Ovary (tissue), 9 donors: ENCODE data around the gene F8. TPM values are rescaled to one million over a fixed set of nuclear protein-coding genes. Genes with fewer than 3 reads are reported as not detected.
"Not testable (repeated sequence)": the region's sequence is repeated elsewhere in the genome, so short reads cannot be mapped to it uniquely, and the experiment has no call there.

ENCODE experiments used
- DNase-seq, 5 donors: peaks; one replicate each; pipeline ENCODE4 v3.0.0-alpha.2; 2019 to 2020
- H3K27ac ChIP-seq, 2 donors: fragments of 200-600 bp; one replicate each; pipeline versions ENCODE4 v1.5.1 to v1.8.0; 2019 to 2022
- H3K27me3 ChIP-seq: fragments of 200-600 bp; one replicate; pipeline ENCODE4 v1.8.0; 2022
- H3K36me3 ChIP-seq: fragments of 200-600 bp; sonication (generic); one replicate; pipeline ENCODE4 v1.5.1; 2019
- H3K4me1 ChIP-seq: one replicate; pipeline ENCODE4 v1.8.1; 2013; ENCODE audit warnings: mild to moderate bottlenecking, moderate library complexity; ENCODE audit not compliant: insufficient read depth
- H3K4me3 ChIP-seq: fragments of 200-600 bp; sonication (generic); one replicate; pipeline ENCODE4 v1.5.1; 2017
- H3K9me3 ChIP-seq, 2 donors: fragments of 200-600 bp in 1 of 2; sonication (generic) in 1 of 2; one replicate each; pipeline versions ENCODE4 v1.5.1 to v1.8.1; 2013 to 2019; ENCODE audit warnings: mild to moderate bottlenecking in 1 of 2, moderate library complexity in 1 of 2
- EP300 ChIP-seq: sonication (generic); formaldehyde crosslinking; IDR thresholded peaks from one replicate; pipeline ENCODE4 v1.6.1; 2017; ENCODE audit warnings: antibody characterized with exemption
- POLR2A ChIP-seq: fragments of 450-650 bp; IDR thresholded peaks from one replicate; pipeline ENCODE4 v1.6.1; 2017; ENCODE audit warnings: antibody characterized with exemption, mild to moderate bottlenecking, moderate library complexity
- WGBS, 3 donors: extraction: QIAGEN DNeasy Blood & Tissue Kit in 1 of 3; methylation state at CpG; one replicate each; pipeline versions ENCODE4 v1.1.5 to v1.1.7; 2013 to 2017; 5-methylcytosine and 5-hydroxymethylcytosine counted together
- intact Hi-C, 4 donors: fragments of 100-400 bp; cut with DNase I; formaldehyde crosslinking; loops; one replicate each; pipeline versions ENCODE4 v1.11.0 to v1.15.1; 2022 to 2023
- polyA plus RNA-seq, 2 donors: library from polyadenylated mRNA; stranded (reverse); fragments of 200-250 nt in 1 of 2; fragments of 350-450 nt in 1 of 2; fragmentation: Illumina TruSeq in 1 of 2; extraction: RNeasy Lipid Tissue Mini Kit (QIAGEN cat#74804) in 1 of 2; gene quantifications; one replicate each; pipeline ENCODE4 v1.2.3, GENCODE V29; 2013 to 2014
- total RNA-seq, 7 donors: library from RNA; depleted of rRNA in 2 of 7; stranded (reverse); fragments of >200 nt in 2 of 7; fragmentation: NEBNext Ultra II Directional in 3 of 7; extraction: Animal tissue kit (Norgen Biotek cat#: 25700) in 3 of 7; gene quantifications; one replicate each; pipeline versions ENCODE4 v1.1.0 to v1.2.4, GENCODE V29; 2016 to 2023
- TF ChIP-seq, protein P1 (sequence below), 3 donors: fragments of 450-650 bp in 2 of 3; fragments of 200-600 bp in 1 of 3; IDR thresholded peaks; one replicate each; pipeline versions ENCODE4 v1.5.1 to v1.8.0; 2016 to 2022; ENCODE audit warnings: antibody characterized with exemption in 3 of 3, mild to moderate bottlenecking in 1 of 3
- donor health status: DM: no; HTN: no; CAD: no; lungs with moderate emphysema.
- donor health status: DM: no; HTN: no; CAD: no.
- donor health status: Bipolar disorder and iron deficiency.
- donor health status: DM: yes; HTN: yes; CAD: no.
- donor health status: DM: no; HTN: no; CAD: no.
- donor health status: DM: yes; HTN: yes; CAD: no.

The F8 gene
- total and polyA plus RNA-seq, 9 donors = 15.3 to 77.5 (median 22.2) TPM

- TF ChIP-seq, protein P1, sequence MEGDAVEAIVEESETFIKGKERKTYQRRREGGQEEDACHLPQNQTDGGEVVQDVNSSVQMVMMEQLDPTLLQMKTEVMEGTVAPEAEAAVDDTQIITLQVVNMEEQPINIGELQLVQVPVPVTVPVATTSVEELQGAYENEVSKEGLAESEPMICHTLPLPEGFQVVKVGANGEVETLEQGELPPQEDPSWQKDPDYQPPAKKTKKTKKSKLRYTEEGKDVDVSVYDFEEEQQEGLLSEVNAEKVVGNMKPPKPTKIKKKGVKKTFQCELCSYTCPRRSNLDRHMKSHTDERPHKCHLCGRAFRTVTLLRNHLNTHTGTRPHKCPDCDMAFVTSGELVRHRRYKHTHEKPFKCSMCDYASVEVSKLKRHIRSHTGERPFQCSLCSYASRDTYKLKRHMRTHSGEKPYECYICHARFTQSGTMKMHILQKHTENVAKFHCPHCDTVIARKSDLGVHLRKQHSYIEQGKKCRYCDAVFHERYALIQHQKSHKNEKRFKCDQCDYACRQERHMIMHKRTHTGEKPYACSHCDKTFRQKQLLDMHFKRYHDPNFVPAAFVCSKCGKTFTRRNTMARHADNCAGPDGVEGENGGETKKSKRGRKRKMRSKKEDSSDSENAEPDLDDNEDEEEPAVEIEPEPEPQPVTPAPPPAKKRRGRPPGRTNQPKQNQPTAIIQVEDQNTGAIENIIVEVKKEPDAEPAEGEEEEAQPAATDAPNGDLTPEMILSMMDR (IDR thresholded peaks at IDR 0.05) = no peak
- TF ChIP-seq EP300 (no peak), POLR2A (no peak)
- Histone ChIP-seq H3K36me3 (no peaks in the 10 kb centered on the region), H3K27ac (no peak overlapping the region), H3K9me3 (no peaks in the 10 kb centered on the region), H3K4me3 (no peak overlapping the region), H3K27me3 (no peaks in the 10 kb centered on the region), H3K4me1 (no peaks in the 10 kb centered on the region)
- DNase-seq = no peak
- 39 to 45% (median 43%) methylated on average over 2 of the region's 2 CpGs for WGBS, 3 donors
- intact Hi-C loops = no loop called here
Measured at GRCh38 chrX:154968353-154968752, 54.2 kb downstream of the F8 start.

- Histone ChIP-seq H3K9me3 (no peaks in the 10 kb centered on the region), H3K36me3 (no peaks in the 10 kb centered on the region)
- intact Hi-C loops = no loop called here
Measured at GRCh38 chrX:154967603-154968002, 54.9 kb downstream of the F8 start.

DNA sequence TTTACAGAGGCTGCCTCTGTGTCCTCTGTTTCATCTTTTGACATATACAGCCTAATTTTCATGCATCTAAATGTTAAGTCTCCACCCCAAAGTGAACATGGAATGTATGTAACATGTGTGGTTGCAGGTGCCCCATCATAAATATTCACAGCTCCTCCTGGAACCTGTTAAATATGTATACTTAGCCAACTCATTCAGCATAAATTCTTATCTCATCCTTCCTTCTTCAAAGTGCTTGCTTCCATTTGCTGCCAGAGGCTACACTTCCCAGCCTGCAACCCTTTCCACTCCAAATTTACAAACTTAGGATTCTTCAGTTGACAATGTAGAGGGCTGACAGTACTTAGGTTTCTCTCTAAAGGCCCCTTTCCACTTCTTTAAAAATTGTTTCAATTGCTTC is 60.6 kb downstream of the F8 start:
- no peaks in the 10 kb centered on the region for H3K4me1 ChIP-seq
- H3K4me3 ChIP-seq = no peak overlapping the region
- no peak for DNase-seq
- H3K9me3 ChIP-seq = no peaks in the 10 kb centered on the region
- intact Hi-C loops = no loop called here
- no peak overlapping the region for H3K27ac ChIP-seq
- no peaks in the 10 kb centered on the region for H3K36me3 ChIP-seq
- TF ChIP-seq POLR2A (no peak), EP300 (no peak)
- TF ChIP-seq, protein P1 (IDR thresholded peaks at IDR 0.05) = no peak
- H3K27me3 ChIP-seq = no peaks in the 10 kb centered on the region

More at GRCh38 chrX:154967603-154968002, 54.9 kb downstream of the F8 start:
- Histone ChIP-seq H3K27ac (no peak overlapping the region), H3K27me3 (no peaks in the 10 kb centered on the region), H3K4me1 (no peaks in the 10 kb centered on the region), H3K4me3 (no peak overlapping the region)
- no peak for DNase-seq
- TF ChIP-seq POLR2A (no peak), EP300 (no peak)
- TF ChIP-seq, protein P1 (IDR thresholded peaks at IDR 0.05) = no peak
- WGBS, 3 donors = 62 to 68% (median 63%) methylated on average over 1 of the region's 1 CpG

GRCh38 chrX:154955799-154956198 is 66.7 kb downstream of the F8 start:
- H3K27ac ChIP-seq, H3K4me3 ChIP-seq, H3K36me3 ChIP-seq, DNase-seq, H3K27me3 ChIP-seq, H3K4me1 ChIP-seq, H3K9me3 ChIP-seq, intact Hi-C loops: not testable (repeated sequence)
- 69 to 78% (median 74%) methylated on average over 3 of the region's 3 CpGs for WGBS, 3 donors

DNA sequence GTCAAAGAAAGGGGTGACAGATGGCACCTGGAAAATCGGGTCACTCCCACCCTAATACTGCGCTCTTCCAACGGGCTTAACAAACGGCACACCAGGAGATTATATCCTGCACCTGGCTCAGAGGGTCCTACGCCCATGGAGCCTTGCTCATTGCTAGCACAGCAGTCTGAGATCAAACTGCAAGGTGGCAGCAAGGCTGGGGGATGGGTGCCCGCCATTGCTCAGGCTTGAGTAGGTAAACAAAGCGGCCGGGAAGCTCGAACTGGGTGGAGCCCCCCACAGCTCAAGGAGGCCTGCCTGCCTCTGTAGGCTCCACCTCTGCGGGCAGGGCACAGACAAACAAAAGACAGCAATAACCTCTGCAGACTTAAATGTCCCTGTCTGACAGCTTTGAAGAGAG is 83.3 kb downstream of the F8 start:
- 85 to 92% (median 85%) methylated on average over 10 of the region's 10 CpGs for WGBS, 3 donors
- H3K27me3 ChIP-seq, H3K4me3 ChIP-seq, DNase-seq, H3K27ac ChIP-seq, intact Hi-C loops, H3K9me3 ChIP-seq, H3K4me1 ChIP-seq, H3K36me3 ChIP-seq: not testable (repeated sequence)

DNA sequence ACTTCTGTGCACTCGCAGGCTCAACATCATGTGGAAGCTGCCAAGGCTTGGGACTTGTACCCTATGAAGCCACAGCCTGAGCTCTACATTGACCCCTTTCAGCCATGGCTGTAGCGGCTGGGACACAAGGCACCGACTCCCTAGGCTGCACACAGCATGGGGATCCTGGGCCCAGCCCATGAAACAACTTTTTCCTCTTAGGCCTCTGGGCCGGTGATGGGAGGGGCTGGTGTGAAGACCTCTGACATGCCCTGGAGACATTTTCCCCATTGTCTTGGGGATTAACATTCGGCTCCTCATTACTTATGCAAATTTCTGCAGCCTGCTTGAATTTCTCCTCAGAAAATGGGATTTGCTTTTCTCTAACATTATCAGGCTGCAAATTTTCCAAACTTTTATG is 97.8 kb downstream of the F8 start:
- H3K4me3 ChIP-seq, H3K9me3 ChIP-seq, H3K36me3 ChIP-seq, H3K4me1 ChIP-seq, H3K27ac ChIP-seq, H3K27me3 ChIP-seq, intact Hi-C loops, DNase-seq: not testable (repeated sequence)
- 79 to 88% (median 85%) methylated on average over 5 of the region's 5 CpGs for WGBS, 3 donors
